Measurements from ENCODE around the gene POLDIP2. TPM values are rescaled to one million over a fixed set of nuclear protein-coding genes. Genes with fewer than 3 reads are reported as not detected.

POLDIP2 gene
- total RNA-seq, 2 experiments from 2014 or later, result 22.1 to 23.9 TPM

GRCh38 chr17:28306954-28307401, 50.3 kb downstream of the POLDIP2 start:
- no peak for DNase-seq
- H3K27me3 Mint-ChIP-seq, result peaks cover 34% of the 10 kb centered on the region
- intact Hi-C loops (cut with DNase I, micrococcal nuclease), result no loop called here
- Histone ChIP-seq H3K36me3 (ENCODE audit: insufficient read depth, low read length) (no peaks in the 10 kb centered on the region), H3K4me3 (ENCODE audit: low read length) (no peak overlapping the region), H3K4me1 (ENCODE audit: insufficient read depth, low read length) (no peaks in the 10 kb centered on the region), H3K27me3 (ENCODE audit: control insufficient read depth in 1 of 2, insufficient read depth in 2 of 2, low read length in 2 of 2) (peaks cover 14 to 21% of the 10 kb centered on the region in 2 experiments), H3K27ac (ENCODE audit: low read depth in 1 of 2, low read length in 2 of 2) (no peak overlapping the region), H3K9me3 (ENCODE audit: control insufficient read depth in 1 of 2, insufficient read depth in 1 of 2, low read length in 2 of 2) (peaks cover 0 to 8% of the 10 kb centered on the region in 2 experiments)
- ChIA-PET CTCF (interaction anchor here (1.3 kb wide), 1 partner anchor 26 kb away, joined by 3 read pairs; no protein-coding TSS in a partner anchor), POLR2A (no interaction called here)
- no peak for TF ChIP-seq CTCF (IDR thresholded peaks at IDR 0.05)
- H3K9me3 Mint-ChIP-seq, result no peaks in the 10 kb centered on the region
- no peak overlapping the region for H3K27ac Mint-ChIP-seq
- H3K36me3 Mint-ChIP-seq (ENCODE audit: low read depth), result no peaks in the 10 kb centered on the region
- H3K4me1 Mint-ChIP-seq (ENCODE audit: low read depth), result no peaks in the 10 kb centered on the region
- H3K4me3 Mint-ChIP-seq, result no peak overlapping the region
- no peak for ATAC-seq (ENCODE audit: poor library complexity)

- Histone ChIP-seq H3K27ac (ENCODE audit: low read depth in 1 of 2, low read length in 2 of 2) (no peak overlapping the region), H3K4me1 (ENCODE audit: insufficient read depth, low read length) (no peaks in the 10 kb centered on the region), H3K4me3 (ENCODE audit: low read length) (no peak overlapping the region), H3K36me3 (ENCODE audit: insufficient read depth, low read length) (no peaks in the 10 kb centered on the region), H3K9me3 (ENCODE audit: control insufficient read depth in 1 of 2, insufficient read depth in 1 of 2, low read length in 2 of 2) (no peaks in the 10 kb centered on the region), H3K27me3 (ENCODE audit: control insufficient read depth in 1 of 2, insufficient read depth in 2 of 2, low read length in 2 of 2) (no peaks in the 10 kb centered on the region)
- H3K27me3 Mint-ChIP-seq, result peaks cover 14% of the 10 kb centered on the region
- TF ChIP-seq CTCF (IDR thresholded peaks at IDR 0.05), result no peak
- no peak overlapping the region for H3K4me3 Mint-ChIP-seq
- CTCF ChIA-PET, result interaction anchor here (1.2 kb wide), 1 partner anchor 46 kb away, joined by 5 read pairs; no protein-coding TSS in a partner anchor
- intact Hi-C loops (cut with DNase I, micrococcal nuclease), result no loop called here
- no peaks in the 10 kb centered on the region for H3K4me1 Mint-ChIP-seq (ENCODE audit: low read depth)
- POLR2A ChIA-PET, result no interaction called here
- H3K36me3 Mint-ChIP-seq (ENCODE audit: low read depth), result no peaks in the 10 kb centered on the region
- ATAC-seq (ENCODE audit: poor library complexity), result no peak
- no peak overlapping the region for H3K27ac Mint-ChIP-seq
- no peaks in the 10 kb centered on the region for H3K9me3 Mint-ChIP-seq
- no peak for DNase-seq
Observed at GRCh38 chr17:28298449-28298848, 58.9 kb downstream of the POLDIP2 start.

Small RNA genes lying within 50 kb of the gene (microRNA-seq; reads per million reads assigned to microRNA genes)
- gene MIR4723 (ENCODE audit: borderline microRNAs expressed, borderline replicate concordance), result 1.2 reads per million

Other genes with a start within 250 kb of the POLDIP2 start
- 1 to 10 TPM; 2.6 to 3.7 TPM for gene TMEM97, start 38.3 kb downstream of the POLDIP2 start, total RNA-seq
- gene IFT20, start 22.1 kb downstream of the POLDIP2 start, total RNA-seq, result 10 to 100 TPM; 52.6 to 53.1 TPM
- 10 to 100 TPM in 1 of 2 experiments, 1 to 10 TPM in 1; 9.5 to 12.1 TPM for gene TNFAIP1, start 21.8 kb downstream of the POLDIP2 start, total RNA-seq
- not detected for gene SEBOX, start 7.7 kb upstream of the POLDIP2 start, total RNA-seq
- gene VTN, start 12.8 kb upstream of the POLDIP2 start, total RNA-seq, result under 1 TPM; 0.16 to 0.17 TPM
- gene SARM1, start 14.2 kb upstream of the POLDIP2 start, total RNA-seq, result 10 to 100 TPM; 12.5 to 15.4 TPM
- gene SLC46A1, start 48.7 kb upstream of the POLDIP2 start, total RNA-seq, result under 1 TPM; 0.44 to 0.45 TPM
- not detected for gene SLC13A2, start 116.1 kb upstream of the POLDIP2 start, total RNA-seq
- not detected for gene FOXN1, start 148.8 kb upstream of the POLDIP2 start, total RNA-seq
- gene UNC119, start 195.1 kb upstream of the POLDIP2 start, total RNA-seq, result 10 to 100 TPM; 77.1 to 83.9 TPM
- gene PIGS, start 214.0 kb upstream of the POLDIP2 start, total RNA-seq, result 10 to 100 TPM; 73.8 to 76.4 TPM
- gene ALDOC, start 219.4 kb upstream of the POLDIP2 start, total RNA-seq, result 10 to 100 TPM; 21.8 to 22.7 TPM
- 10 to 100 TPM; 15.4 to 17.0 TPM for gene SPAG5, start 241.5 kb upstream of the POLDIP2 start, total RNA-seq

Measured in CD4-positive, alpha-beta T cell (primary cell).